DMS 273 treated with DMSO at 0.1 percent for 48 hours (cell line): ENCODE results near the gene MAN2A2.

ENCODE experiments used
- DNase-seq: peaks from one replicate; lab custom pipeline; 2025; lab: John Stamatoyannopoulos, UW

MAN2A2 gene

GRCh38 chr15:90946941-90947576 lies 44.0 kb downstream of the MAN2A2 start:
- no peak for DNase-seq

DNA sequence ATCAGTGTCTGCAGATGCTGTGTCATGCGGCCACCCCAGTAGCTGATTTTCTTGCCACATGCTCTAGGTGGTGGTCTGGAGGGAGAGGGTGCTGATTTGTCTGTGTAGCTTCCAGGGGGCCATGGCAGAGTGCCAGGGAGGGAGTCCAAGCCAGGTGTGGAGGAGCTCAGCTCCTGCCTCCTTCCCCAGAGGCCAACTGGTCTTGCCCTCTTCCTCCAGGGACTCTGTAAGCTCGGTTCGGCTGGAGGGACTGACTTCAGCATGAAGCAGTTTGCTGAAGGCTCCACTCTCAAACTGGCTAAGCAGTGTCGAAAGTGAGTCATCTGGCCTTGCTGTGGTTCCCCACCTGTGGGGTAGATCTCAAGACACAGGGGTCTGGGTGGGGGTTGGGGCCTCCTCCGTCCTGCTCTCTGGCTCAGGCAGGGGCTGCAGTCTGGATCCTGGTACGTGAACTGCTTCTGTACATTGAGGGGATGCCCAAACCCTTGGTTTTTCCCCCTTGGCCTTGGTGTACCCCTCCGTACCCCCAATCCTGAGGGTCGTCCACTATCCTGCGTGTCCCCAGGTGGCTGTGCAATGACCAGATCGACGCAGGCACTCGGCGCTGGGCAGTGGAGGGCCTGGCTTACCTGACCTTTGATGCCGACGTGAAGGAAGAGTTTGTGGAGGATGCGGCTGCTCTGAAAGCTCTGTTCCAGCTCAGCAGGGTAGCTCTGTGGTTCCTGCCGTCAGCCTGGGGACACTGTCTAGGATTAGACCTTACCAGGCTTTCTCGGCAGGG lies 44.7 kb downstream of the MAN2A2 start:
- DNase-seq: no peak

GRCh38 chr15:90948506-90948905 lies 45.4 kb downstream of the MAN2A2 start:
- DNase-seq: no peak

GRCh38 chr15:90949979-90950675 lies 47.0 kb downstream of the MAN2A2 start:
- DNase-seq: no peak

GRCh38 chr15:90950676-90951075 lies 47.6 kb downstream of the MAN2A2 start:
- no peak for DNase-seq

- no peak for DNase-seq
These were observed 50.0 kb downstream of the MAN2A2 start for GRCh38 chr15:90952901-90953677.

- DNase-seq: no peak
These were observed 51.0 kb downstream of the MAN2A2 start for GRCh38 chr15:90953947-90954711.

GRCh38 chr15:90954712-90955623 lies 51.9 kb downstream of the MAN2A2 start, which contains the start of gene RCCD1:
TSS of gene RCCD1 (plus strand) at chr15:90954884. CDS start at chr15:90956735, 1,851 bp downstream.
- DNase-seq: peak; percentile 78

DNA sequence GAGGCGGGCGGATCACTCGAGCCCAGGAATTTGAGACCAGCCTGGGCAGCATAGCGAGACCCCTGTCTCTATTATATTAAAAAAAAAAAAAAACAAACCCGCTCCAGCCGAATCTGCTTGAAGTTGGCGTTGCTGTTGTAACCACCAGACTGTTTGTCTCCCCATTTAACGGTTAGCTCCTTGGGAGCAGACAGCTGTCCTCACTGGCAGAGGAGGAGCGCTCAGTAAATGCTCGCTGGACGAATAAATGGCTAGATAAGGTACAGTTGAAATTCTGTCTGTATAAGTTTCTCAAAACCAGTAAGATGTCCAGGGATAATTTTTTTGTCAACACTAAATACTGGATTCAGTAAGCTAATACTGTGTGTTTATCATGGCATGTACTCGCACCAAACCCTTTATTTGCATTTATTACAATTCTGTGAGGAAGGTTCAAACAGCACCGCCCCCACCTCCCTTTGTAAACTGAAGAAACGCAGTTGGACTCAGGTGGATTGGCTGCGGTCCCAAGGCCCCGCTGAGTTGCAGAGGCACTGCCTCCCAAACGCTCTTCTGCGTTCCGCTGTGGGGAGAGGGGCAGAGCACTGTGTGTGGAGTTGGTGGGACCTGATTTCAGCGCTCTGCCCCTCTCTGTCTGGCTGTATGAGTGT lies 52.6 kb downstream of the MAN2A2 start:
- no peak for DNase-seq

GRCh38 chr15:90956274-90957030 lies 53.4 kb downstream of the MAN2A2 start:
- no peak for DNase-seq

- DNase-seq: no peak
These were observed 54.1 kb downstream of the MAN2A2 start for GRCh38 chr15:90957031-90957790.

GRCh38 chr15:90957791-90958190 lies 54.7 kb downstream of the MAN2A2 start:
- no peak for DNase-seq

DNA sequence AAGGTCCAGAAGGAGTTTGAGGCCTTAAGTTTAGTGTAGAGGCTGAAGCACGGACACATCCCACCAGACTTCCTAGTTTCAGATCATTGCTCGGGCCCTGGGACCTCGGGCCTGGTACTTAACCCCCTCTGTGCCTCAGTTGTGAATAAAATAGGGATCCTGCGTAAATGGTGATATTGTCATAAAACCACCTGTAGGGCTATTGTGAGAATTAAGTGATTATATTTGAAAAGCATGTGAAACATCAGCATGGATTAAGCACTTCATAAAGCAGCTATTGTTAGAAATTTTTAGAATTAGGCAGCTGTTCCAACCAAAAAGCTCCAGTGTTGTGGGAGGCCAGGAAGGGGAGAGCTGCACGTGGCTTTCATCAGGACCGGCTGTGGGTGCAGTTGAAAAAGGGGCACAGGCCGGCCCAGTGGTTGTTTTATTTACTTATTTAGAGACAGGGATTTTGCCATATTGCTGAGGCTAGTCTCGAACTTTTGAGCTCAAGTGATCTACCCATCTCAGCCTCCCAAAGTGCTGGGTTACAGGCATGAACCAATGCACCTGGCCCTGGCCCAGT lies 56.0 kb downstream of the MAN2A2 start:
- no peak for DNase-seq

DNA sequence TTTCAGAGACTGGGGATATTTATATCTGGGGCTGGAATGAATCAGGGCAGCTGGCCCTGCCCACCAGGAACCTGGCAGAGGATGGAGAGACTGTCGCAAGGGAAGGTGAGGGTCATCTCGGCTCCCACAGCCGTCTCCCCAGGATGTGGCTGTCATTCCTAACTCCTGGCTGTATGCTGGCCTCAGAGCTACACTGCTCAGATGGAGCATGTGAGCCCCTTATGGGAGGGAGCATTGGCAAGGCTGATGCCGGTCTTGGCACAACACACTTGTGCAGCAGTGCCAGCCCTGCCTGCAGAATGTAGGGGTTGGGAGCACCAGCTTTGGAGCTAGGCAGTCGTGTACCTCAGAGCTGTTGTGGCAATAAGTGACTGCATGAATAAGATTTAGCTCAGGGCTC lies 56.8 kb downstream of the MAN2A2 start:
- no peak for DNase-seq

DNA sequence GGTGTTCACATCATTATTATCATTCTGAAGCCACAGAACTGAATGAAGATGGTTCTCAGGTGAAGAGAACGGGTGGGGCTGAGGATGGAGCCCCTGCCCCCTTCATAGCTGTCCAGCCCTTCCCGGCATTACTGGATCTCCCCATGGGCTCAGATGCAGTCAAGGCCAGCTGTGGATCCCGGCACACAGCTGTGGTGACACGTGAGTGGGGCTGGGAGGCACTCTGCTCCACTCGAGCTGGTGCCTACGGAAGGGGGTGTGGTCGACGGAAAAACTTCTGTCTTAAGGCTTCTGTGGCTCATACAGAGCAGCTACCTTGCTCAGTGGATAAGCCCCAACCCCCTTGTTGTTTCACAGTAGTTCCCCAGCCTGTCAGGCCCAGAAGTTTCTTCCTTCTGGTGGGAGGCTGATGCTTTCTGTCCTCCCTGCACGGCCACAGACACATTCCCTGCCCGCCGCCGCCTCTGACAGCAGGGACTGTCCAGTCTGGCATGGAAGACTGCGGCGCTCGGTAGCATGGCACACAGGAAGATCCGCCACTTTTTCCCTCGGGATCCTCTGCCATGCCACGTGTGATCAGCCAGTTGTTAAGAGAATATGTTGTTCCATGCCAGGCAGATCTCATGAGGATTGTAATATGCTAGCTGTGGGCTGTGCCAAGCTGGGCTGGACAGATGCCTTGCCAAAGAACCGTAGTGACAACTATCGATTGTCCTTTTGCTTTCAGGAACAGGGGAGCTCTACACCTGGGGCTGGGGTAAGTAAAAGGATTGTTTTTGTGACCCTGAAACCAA lies 57.4 kb downstream of the MAN2A2 start:
- DNase-seq: no peak

- no peak for DNase-seq
These were observed 58.9 kb downstream of the MAN2A2 start for GRCh38 chr15:90962021-90962420.

- no peak for DNase-seq
These were observed 63.2 kb downstream of the MAN2A2 start for GRCh38 chr15:90966262-90966661.
